ENCODE results near the gene GPRIN1.

- TF ChIP-seq L3MBTL2 (conservative IDR thresholded peaks at IDR 0.05) (no peak), CTBP1 (IDR thresholded peaks at IDR 0.05; ENCODE audit: borderline replicate concordance) (no peak), FOXM1 (IDR thresholded peaks at IDR 0.05; ENCODE audit: borderline replicate concordance) (no peak), FOXK2 (IDR thresholded peaks at IDR 0.05) (no peak), ELF4 (IDR thresholded peaks at IDR 0.05) (no peak), SP1 (IDR thresholded peaks at IDR 0.05) (no peak), BHLHE40 (IDR thresholded peaks at IDR 0.05; ENCODE audit: borderline replicate concordance) (no peak), FOXA1 (IDR thresholded peaks at IDR 0.05) (no peak), LEF1 (IDR thresholded peaks at IDR 0.05; ENCODE audit: borderline replicate concordance) (no peak), NFRKB (IDR thresholded peaks at IDR 0.05) (no peak), ARNT (IDR thresholded peaks at IDR 0.05) (no peak), ZNF384 (IDR thresholded peaks at IDR 0.05) (no peak)
Measured at GRCh38 chr5:176575488-176576422, 34.2 kb downstream of the GPRIN1 start.

All from HEK293T (cell line).